Right lobe of liver (tissue), 6 donors: ENCODE data around the gene TFPT. TPM values are rescaled to one million over a fixed set of nuclear protein-coding genes. Genes with fewer than 3 reads are reported as not detected.

ENCODE experiments used
- ATAC-seq, 4 donors: fragments of 200-7000 bp; cut with Tn5 transposase; one replicate each; pipeline ENCODE4 v1.9.1; 2020; ENCODE audit warnings: mild to moderate bottlenecking in 4 of 4, moderate library complexity in 4 of 4
- DNase-seq, 3 donors: peaks; one replicate each; pipeline ENCODE4 v3.0.0-alpha.2; 2020
- H3K27ac ChIP-seq, 3 donors: fragments of 200-600 bp; one replicate each; pipeline ENCODE4 v1.8.0; 2022
- H3K27me3 ChIP-seq, 2 donors: fragments of 200-600 bp; one replicate each; pipeline ENCODE4 v1.8.0; 2022
- H3K36me3 ChIP-seq, 4 donors: fragments of 200-600 bp; sonication (generic) in 1 of 4; one replicate each; pipeline versions ENCODE4 v1.5.1 to v1.8.0; 2017 to 2022; ENCODE audit warnings: control low read depth in 1 of 4
- H3K4me1 ChIP-seq, 4 donors: fragments of 200-600 bp; sonication (generic) in 1 of 4; one replicate each; pipeline versions ENCODE4 v1.5.1 to v1.8.0; 2017 to 2022; ENCODE audit warnings: control low read depth in 1 of 4
- H3K4me3 ChIP-seq, 3 donors: fragments of 200-600 bp; one replicate each; pipeline ENCODE4 v1.8.0; 2022
- H3K9me3 ChIP-seq, 4 donors: fragments of 200-600 bp; sonication (generic) in 1 of 4; one replicate each; pipeline versions ENCODE4 v1.5.1 to v1.8.0; 2017 to 2022; ENCODE audit warnings: control low read depth in 1 of 4
- CTCF ChIP-seq, 4 donors: fragments of 200-600 bp in 3 of 4; fragments of 450-650 bp in 1 of 4; IDR thresholded peaks; one replicate each; pipeline versions ENCODE4 v1.5.1 to v1.8.0; 2016 to 2022; ENCODE audit warnings: antibody characterized with exemption in 4 of 4, mild to moderate bottlenecking in 2 of 4
- POLR2A ChIP-seq: fragments of 450-650 bp; IDR thresholded peaks from one replicate; pipeline ENCODE4 v1.6.1; 2017; ENCODE audit warnings: antibody characterized with exemption, mild to moderate bottlenecking
- WGBS: methylation state at CpG from one replicate; pipeline ENCODE4 v1.1.6; 2018; ENCODE audit warnings: low coverage, low lambda C conversion rate; ENCODE audit not compliant: insufficient coverage; ENCODE audit errors: missing lambda C conversion rate; 5-methylcytosine and 5-hydroxymethylcytosine counted together
- intact Hi-C, 2 donors: fragments of 100-400 bp; cut with DNase I; formaldehyde crosslinking; loops; one replicate each; pipeline versions ENCODE4 v1.11.2 to v1.14.1; 2022
- total RNA-seq, 6 experiments: library from RNA; depleted of rRNA in 2 of 6; stranded (reverse); fragments of >200 nt in 2 of 6; fragmentation: NEBNext Ultra II Directional in 3 of 6; extraction: Animal tissue kit (Norgen Biotek cat#: 25700) in 3 of 6; gene quantifications; one replicate each; pipeline versions ENCODE4 v1.1.0 to v1.2.4, GENCODE V29; 2016 to 2023
- donor health status: DM: no; HTN: yes; CAD: no.
- donor health status: DM: no; HTN: no; CAD: no.
- donor health status: DM: no; HTN: no; CAD: no.
- donor health status: DM: no; HTN: yes; CAD: no.
- donor health status: DM: no; HTN: yes; CAD: no.

TFPT gene
- total RNA-seq, 6 experiments from 2014 or later, result 3.5 to 8.2 (median 5.7) TPM

- WGBS, result 2% methylated on average over 30 of the region's 30 CpGs
- Histone ChIP-seq H3K9me3 (no peaks in the 10 kb centered on the region), H3K4me3 (peak overlapping the region; percentile 51 to 61 (median 57)), H3K27me3 (no peaks in the 10 kb centered on the region), H3K4me1 (peaks cover 0 to 22% (median 7%) of the 10 kb centered on the region in 4 donors), H3K27ac (peak overlapping the region in 1 of 3 donors; percentile 25), H3K36me3 (peaks cover 0 to 8% (median 2%) of the 10 kb centered on the region in 4 donors)
- DNase-seq (no peak), ATAC-seq (peak in 1 of 4 donors; percentile 1)
- TF ChIP-seq CTCF (IDR thresholded peaks at IDR 0.05) (no peak), POLR2A (no peak)
- intact Hi-C loops, result no loop called here
Measured at GRCh38 chr19:54136086-54136863, 20.8 kb upstream of the TFPT start.

- intact Hi-C loops, result no loop called here
- 71% methylated on average over 2 of the region's 2 CpGs for WGBS
- no peaks in the 10 kb centered on the region for H3K27me3 ChIP-seq
- ATAC-seq, result no peak
- DNase-seq, result no peak
- H3K4me1 ChIP-seq, result peaks cover 0 to 16% (median 5%) of the 10 kb centered on the region in 4 donors
- no peak overlapping the region for H3K4me3 ChIP-seq
- H3K9me3 ChIP-seq, result no peaks in the 10 kb centered on the region
- peaks cover 0 to 17% (median 5%) of the 10 kb centered on the region in 4 donors for H3K36me3 ChIP-seq
- no peak overlapping the region for H3K27ac ChIP-seq
- no peak for TF ChIP-seq POLR2A
- TF ChIP-seq CTCF (IDR thresholded peaks at IDR 0.05), result no peak
Measured at GRCh38 chr19:54133957-54134590, 18.6 kb upstream of the TFPT start.

GRCh38 chr19:54133312-54133956 is 18.0 kb upstream of the TFPT start:
- DNase-seq, result peak in 2 of 3 donors; percentile 45 to 70
- Histone ChIP-seq H3K36me3 (peaks cover 0 to 23% (median 7%) of the 10 kb centered on the region in 4 donors), H3K4me3 (no peak overlapping the region), H3K9me3 (no peaks in the 10 kb centered on the region), H3K27me3 (no peaks in the 10 kb centered on the region), H3K27ac (no peak overlapping the region), H3K4me1 (peaks cover 0 to 10% (median 3%) of the 10 kb centered on the region in 4 donors)
- intact Hi-C loops, result no loop called here
- no peak for TF ChIP-seq POLR2A
- no peak for TF ChIP-seq CTCF (IDR thresholded peaks at IDR 0.05)
- ATAC-seq, result no peak
- 81% methylated on average over 7 of the region's 10 CpGs for WGBS

- Histone ChIP-seq H3K4me3 (no peak overlapping the region), H3K9me3 (no peaks in the 10 kb centered on the region), H3K27ac (no peak overlapping the region), H3K27me3 (no peaks in the 10 kb centered on the region), H3K4me1 (no peaks in the 10 kb centered on the region), H3K36me3 (peaks cover 0 to 58% (median 21%) of the 10 kb centered on the region in 4 donors)
- TF ChIP-seq POLR2A (no peak), CTCF (IDR thresholded peaks at IDR 0.05) (no peak)
- intact Hi-C loops, result no loop called here
- WGBS, result no CpG with 5 or more reads among the region's 20 CpGs
- DNase-seq (no peak), ATAC-seq (no peak)
Measured at GRCh38 chr19:54129617-54129996, 14.2 kb upstream of the TFPT start.
